Panc1 (cell line): Measurements from ENCODE around the gene LMCD1. TPM values are rescaled to one million over a fixed set of nuclear protein-coding genes. Genes with fewer than 3 reads are reported as not detected.

Experiments
- ATAC-seq: fragments of 200-7000 bp; cut with Tn5 transposase; 2 replicates; pipeline ENCODE4 v1.9.1; 2020; ENCODE audit warnings: mild to moderate bottlenecking, moderate library complexity
- BruUV-seq: library from RNA; stranded (reverse); fragments of 400-500 nt; replicated peaks from 2 replicates; lab custom pipeline; 2021; lab: Mats Ljungman, UMichigan
- CTCF ChIA-PET: fragments of 300-600 bp; sonication (Branson Sonifier 250); formaldehyde crosslinking; loops from one replicate; lab custom pipeline; 2022; ENCODE audit warnings: antibody characterized with exemption; lab: Charles Lee
- POLR2A ChIA-PET: fragments of 300-600 bp; sonication (Branson Sonifier 250); formaldehyde crosslinking; loops from one replicate; lab custom pipeline; 2022; ENCODE audit warnings: antibody characterized with exemption; lab: Charles Lee
- DNase-seq: peaks from one replicate; pipeline ENCODE4 v3.0.0-alpha.2; 2010; ENCODE audit warnings: low read depth, low spot score
- H3K27ac ChIP-seq: 2 replicates; pipeline ENCODE4 v1.5.1; 2011; ENCODE audit warnings: mild to moderate bottlenecking, low read length, inconsistent platforms
- H3K27me3 ChIP-seq: fragments of 200-500 bp; sonication (Bioruptor generic); 2 replicates; pipeline ENCODE4 v1.6.0; 2014; ENCODE audit warnings: low read length, inconsistent platforms; ENCODE audit not compliant: control insufficient read depth, insufficient read depth
- H3K36me3 ChIP-seq: fragments of 200-500 bp; sonication (Bioruptor generic); 2 replicates; pipeline ENCODE4 v1.5.1; 2014; ENCODE audit warnings: inconsistent platforms, mild to moderate bottlenecking, low read length, moderate library complexity; ENCODE audit not compliant: control insufficient read depth, insufficient read depth
- H3K4me1 ChIP-seq: 2 replicates; pipeline ENCODE4 v1.5.1; 2011; ENCODE audit warnings: inconsistent platforms, mild to moderate bottlenecking, low read length, moderate library complexity; ENCODE audit not compliant: control insufficient read depth, insufficient read depth
- H3K4me3 ChIP-seq, 2 experiments: 2 replicates each; pipeline ENCODE4 v1.5.1; 2011 to 2012; ENCODE audit warnings: low read depth in 2 of 2, low read length in 2 of 2, mild to moderate bottlenecking in 2 of 2, inconsistent platforms in 1 of 2, moderate library complexity in 1 of 2
- H3K9me3 ChIP-seq: fragments of 200-500 bp; sonication (Bioruptor generic); 2 replicates; pipeline ENCODE4 v1.5.1; 2014; ENCODE audit warnings: low read depth, mild to moderate bottlenecking, inconsistent platforms, low read length, moderate library complexity; ENCODE audit not compliant: control insufficient read depth, insufficient read depth
- POLR2AphosphoS5 ChIP-seq: IDR thresholded peaks from 2 replicates; pipeline ENCODE4 v1.6.1; 2012; ENCODE audit warnings: mild to moderate bottlenecking, low read depth, low read length, moderate library complexity
- SIN3A ChIP-seq: IDR thresholded peaks from 2 replicates; pipeline ENCODE4 v1.6.1; 2012; ENCODE audit warnings: low read depth, mild to moderate bottlenecking, low read length, moderate library complexity, borderline replicate concordance; ENCODE audit not compliant: insufficient read depth
- TCF7L2 ChIP-seq: IDR thresholded peaks from 2 replicates; pipeline ENCODE4 v1.6.1; 2011; ENCODE audit warnings: mild to moderate bottlenecking, low read depth, low read length, inconsistent platforms
- in situ Hi-C: cut with HindIII; loops from 2 replicates; pipeline ENCODE4 v1.10.0; 2016; ENCODE audit warnings: low sequenced_read_pairs, low pct_unique_long_range_greater_than_20kb
- intact Hi-C: fragments of 100-400 bp; cut with micrococcal nuclease; formaldehyde crosslinking; loops from one replicate; pipeline ENCODE4 v1.10.0; 2022; ENCODE audit not compliant: unreplicated experiment
- total RNA-seq: library from RNA; stranded (reverse); gene quantifications from one replicate; pipeline ENCODE4 v1.2.1, GENCODE V29; 2021; ENCODE audit not compliant: unreplicated experiment
- TF ChIP-seq, protein P1 (sequence below), 2 experiments: IDR thresholded peaks; 2 replicates each; pipeline ENCODE4 v1.6.1; 2011 to 2012; ENCODE audit warnings: low read depth in 2 of 2, control low read depth in 1 of 2, low read length in 1 of 2, mild to moderate bottlenecking in 1 of 2, moderate library complexity in 1 of 2; ENCODE audit not compliant: insufficient read depth in 1 of 2
- TF ChIP-seq, protein P2 (sequence below): fragments of 450-650 bp; IDR thresholded peaks from 2 replicates; pipeline ENCODE4 v1.5.1; 2017; ENCODE audit warnings: mild to moderate bottlenecking

The LMCD1 gene
- total RNA-seq, 1 experiment from 2014 or later, result 24.8 TPM

DNA sequence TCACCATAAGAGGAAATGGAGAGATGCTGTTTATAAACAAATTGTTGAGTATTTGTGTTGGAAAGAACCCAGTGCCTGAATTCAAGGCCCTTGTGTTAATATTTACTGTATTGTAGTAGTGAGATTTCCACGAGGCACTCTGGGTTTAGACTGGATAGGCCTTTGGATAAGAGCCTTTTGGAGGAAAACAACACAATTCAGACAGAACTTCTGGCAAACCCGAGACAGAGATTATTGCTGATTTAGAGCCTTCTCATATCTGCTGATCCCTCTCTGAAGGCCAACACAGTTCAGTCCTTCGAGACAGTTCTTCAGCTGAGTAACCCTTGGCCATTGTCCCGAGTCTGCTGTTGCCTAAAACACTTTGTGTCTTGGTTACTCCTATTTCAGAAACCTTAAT is 55.7 kb downstream of the LMCD1 start:
- Histone ChIP-seq H3K9me3 (no peaks in the 10 kb centered on the region), H3K27me3 (no peaks in the 10 kb centered on the region), H3K4me1 (no peaks in the 10 kb centered on the region), H3K36me3 (no peaks in the 10 kb centered on the region), H3K4me3 (no peak overlapping the region), H3K27ac (no peak overlapping the region)
- ATAC-seq, result no peak
- BruUV-seq, result no TSS peak
- TF ChIP-seq SIN3A, result no peak
- no peak for DNase-seq
- in situ Hi-C loops, result no loop called here
- CTCF ChIA-PET, result no interaction called here
- intact Hi-C loops, result no loop called here
- POLR2A ChIA-PET, result no interaction called here

DNA sequence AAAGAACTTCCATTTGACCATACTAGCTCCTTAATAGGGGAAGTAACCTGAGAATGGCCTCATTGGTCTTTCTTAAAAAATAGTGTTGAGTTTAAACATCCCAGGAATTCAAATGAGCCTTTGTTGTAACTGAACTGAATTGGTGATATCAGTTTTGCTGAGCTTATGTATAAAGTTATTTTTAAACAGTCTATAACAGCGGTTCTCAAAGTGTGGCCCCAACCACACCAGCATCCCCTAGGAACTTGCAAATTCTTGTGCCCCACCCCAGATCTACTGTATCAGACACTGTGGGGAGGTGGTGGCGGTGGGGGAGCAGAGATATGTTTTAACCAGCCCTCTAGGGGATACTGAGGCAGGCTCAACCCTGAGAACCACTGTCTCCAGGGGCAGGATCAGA is 57.0 kb downstream of the LMCD1 start:
- no peak overlapping the region for H3K4me3 ChIP-seq
- DNase-seq, result no peak
- POLR2A ChIA-PET, result no interaction called here

DNA sequence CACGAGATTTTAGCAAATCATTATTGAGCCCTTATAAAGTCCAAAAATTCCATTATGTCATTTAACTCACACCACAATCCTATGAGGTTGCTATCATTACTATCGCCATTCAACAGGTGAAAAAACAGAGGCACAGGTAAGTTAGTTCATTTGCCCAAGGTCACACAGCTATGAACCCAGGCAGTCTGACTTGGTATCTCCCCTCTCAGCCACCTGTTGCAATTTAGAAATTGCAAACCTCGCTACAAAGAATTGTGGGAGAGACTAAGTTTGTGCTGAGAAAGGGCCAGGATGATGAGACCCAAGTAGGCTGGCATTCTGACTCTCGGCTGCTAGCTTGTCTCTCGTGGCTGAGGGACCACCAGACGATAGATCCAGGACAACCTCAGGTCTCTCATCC is 57.7 kb downstream of the LMCD1 start:
- H3K27ac ChIP-seq, result no peak overlapping the region
- TF ChIP-seq TCF7L2 (no peak), POLR2AphosphoS5 (no peak), SIN3A (no peak)
- TF ChIP-seq, protein P1, sequence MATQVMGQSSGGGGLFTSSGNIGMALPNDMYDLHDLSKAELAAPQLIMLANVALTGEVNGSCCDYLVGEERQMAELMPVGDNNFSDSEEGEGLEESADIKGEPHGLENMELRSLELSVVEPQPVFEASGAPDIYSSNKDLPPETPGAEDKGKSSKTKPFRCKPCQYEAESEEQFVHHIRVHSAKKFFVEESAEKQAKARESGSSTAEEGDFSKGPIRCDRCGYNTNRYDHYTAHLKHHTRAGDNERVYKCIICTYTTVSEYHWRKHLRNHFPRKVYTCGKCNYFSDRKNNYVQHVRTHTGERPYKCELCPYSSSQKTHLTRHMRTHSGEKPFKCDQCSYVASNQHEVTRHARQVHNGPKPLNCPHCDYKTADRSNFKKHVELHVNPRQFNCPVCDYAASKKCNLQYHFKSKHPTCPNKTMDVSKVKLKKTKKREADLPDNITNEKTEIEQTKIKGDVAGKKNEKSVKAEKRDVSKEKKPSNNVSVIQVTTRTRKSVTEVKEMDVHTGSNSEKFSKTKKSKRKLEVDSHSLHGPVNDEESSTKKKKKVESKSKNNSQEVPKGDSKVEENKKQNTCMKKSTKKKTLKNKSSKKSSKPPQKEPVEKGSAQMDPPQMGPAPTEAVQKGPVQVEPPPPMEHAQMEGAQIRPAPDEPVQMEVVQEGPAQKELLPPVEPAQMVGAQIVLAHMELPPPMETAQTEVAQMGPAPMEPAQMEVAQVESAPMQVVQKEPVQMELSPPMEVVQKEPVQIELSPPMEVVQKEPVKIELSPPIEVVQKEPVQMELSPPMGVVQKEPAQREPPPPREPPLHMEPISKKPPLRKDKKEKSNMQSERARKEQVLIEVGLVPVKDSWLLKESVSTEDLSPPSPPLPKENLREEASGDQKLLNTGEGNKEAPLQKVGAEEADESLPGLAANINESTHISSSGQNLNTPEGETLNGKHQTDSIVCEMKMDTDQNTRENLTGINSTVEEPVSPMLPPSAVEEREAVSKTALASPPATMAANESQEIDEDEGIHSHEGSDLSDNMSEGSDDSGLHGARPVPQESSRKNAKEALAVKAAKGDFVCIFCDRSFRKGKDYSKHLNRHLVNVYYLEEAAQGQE (IDR thresholded peaks at IDR 0.05; ENCODE audit: insufficient read depth in 1 of 2, low read depth in 2 of 2, low read length in 1 of 2), result no peak
- TF ChIP-seq, protein P2, sequence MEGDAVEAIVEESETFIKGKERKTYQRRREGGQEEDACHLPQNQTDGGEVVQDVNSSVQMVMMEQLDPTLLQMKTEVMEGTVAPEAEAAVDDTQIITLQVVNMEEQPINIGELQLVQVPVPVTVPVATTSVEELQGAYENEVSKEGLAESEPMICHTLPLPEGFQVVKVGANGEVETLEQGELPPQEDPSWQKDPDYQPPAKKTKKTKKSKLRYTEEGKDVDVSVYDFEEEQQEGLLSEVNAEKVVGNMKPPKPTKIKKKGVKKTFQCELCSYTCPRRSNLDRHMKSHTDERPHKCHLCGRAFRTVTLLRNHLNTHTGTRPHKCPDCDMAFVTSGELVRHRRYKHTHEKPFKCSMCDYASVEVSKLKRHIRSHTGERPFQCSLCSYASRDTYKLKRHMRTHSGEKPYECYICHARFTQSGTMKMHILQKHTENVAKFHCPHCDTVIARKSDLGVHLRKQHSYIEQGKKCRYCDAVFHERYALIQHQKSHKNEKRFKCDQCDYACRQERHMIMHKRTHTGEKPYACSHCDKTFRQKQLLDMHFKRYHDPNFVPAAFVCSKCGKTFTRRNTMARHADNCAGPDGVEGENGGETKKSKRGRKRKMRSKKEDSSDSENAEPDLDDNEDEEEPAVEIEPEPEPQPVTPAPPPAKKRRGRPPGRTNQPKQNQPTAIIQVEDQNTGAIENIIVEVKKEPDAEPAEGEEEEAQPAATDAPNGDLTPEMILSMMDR, result no peak
- CTCF ChIA-PET, result no interaction called here

More for the DNA sequence above, 57.0 kb downstream of the LMCD1 start:
- no peak overlapping the region for H3K27ac ChIP-seq
- CTCF ChIA-PET, result no interaction called here
- no peaks in the 10 kb centered on the region for H3K4me1 ChIP-seq
- TF ChIP-seq, protein P2, result no peak
- TF ChIP-seq SIN3A (no peak), TCF7L2 (no peak), POLR2AphosphoS5 (no peak)
- TF ChIP-seq, protein P1 (IDR thresholded peaks at IDR 0.05; ENCODE audit: insufficient read depth in 1 of 2, low read depth in 2 of 2, low read length in 1 of 2), result no peak
- H3K36me3 ChIP-seq, result no peaks in the 10 kb centered on the region
- no peaks in the 10 kb centered on the region for H3K27me3 ChIP-seq
- intact Hi-C loops, result no loop called here
- ATAC-seq, result no peak
- BruUV-seq, result no TSS peak
- H3K9me3 ChIP-seq, result no peaks in the 10 kb centered on the region
- in situ Hi-C loops, result no loop called here

More for the DNA sequence above, 57.7 kb downstream of the LMCD1 start:
- POLR2A ChIA-PET, result no interaction called here
- no peaks in the 10 kb centered on the region for H3K9me3 ChIP-seq
- DNase-seq (no peak), ATAC-seq (no peak)
- in situ Hi-C loops (no loop called here), intact Hi-C loops (no loop called here)
- TSS peak; percentile 43 for BruUV-seq
- no peaks in the 10 kb centered on the region for H3K27me3 ChIP-seq
- no peak overlapping the region for H3K4me3 ChIP-seq
- no peaks in the 10 kb centered on the region for H3K36me3 ChIP-seq
- no peaks in the 10 kb centered on the region for H3K4me1 ChIP-seq
